HEK293T (cell line): ENCODE data around the gene PDPK1.

ENCODE experiments used
- CTCF ChIA-PET: fragments of 350-600 bp; formaldehyde crosslinking; extraction: SDS; loops from one replicate; lab custom pipeline; 2021; ENCODE audit warnings: antibody characterized with exemption, inconsistent platforms; lab: Yijun Ruan, JAX
- POLR2A ChIA-PET: fragments of 350-600 bp; formaldehyde crosslinking; extraction: SDS; loops from one replicate; lab custom pipeline; 2020; ENCODE audit warnings: antibody characterized with exemption, inconsistent platforms; lab: Yijun Ruan, JAX
- DNase-seq: peaks from one replicate; pipeline ENCODE4 v3.0.0; 2012; ENCODE audit warnings: mixed read lengths; ENCODE audit errors: extremely low spot score
- ARNT ChIP-seq: fragments of 450-650 bp; IDR thresholded peaks from 2 replicates; pipeline ENCODE4 v1.6.1; 2017; ENCODE audit warnings: mild to moderate bottlenecking
- BHLHE40 ChIP-seq: fragments of 450-650 bp; IDR thresholded peaks from 2 replicates; pipeline ENCODE4 v1.6.1; 2016; ENCODE audit warnings: mild to moderate bottlenecking, moderate library complexity, borderline replicate concordance
- CTBP1 ChIP-seq: fragments of 450-650 bp; IDR thresholded peaks from 2 replicates; pipeline ENCODE4 v1.6.1; 2016; ENCODE audit warnings: borderline replicate concordance
- ELF4 ChIP-seq: fragments of 450-650 bp; IDR thresholded peaks from 2 replicates; pipeline ENCODE4 v1.6.1; 2017; ENCODE audit warnings: antibody characterized with exemption
- FOXA1 ChIP-seq: fragments of 450-650 bp; IDR thresholded peaks from 2 replicates; pipeline ENCODE4 v1.6.1; 2016; ENCODE audit warnings: mild to moderate bottlenecking
- FOXK2 ChIP-seq: fragments of 450-650 bp; IDR thresholded peaks from 2 replicates; pipeline ENCODE4 v1.6.1; 2016; ENCODE audit warnings: mild to moderate bottlenecking
- FOXM1 ChIP-seq: fragments of 450-650 bp; IDR thresholded peaks from 2 replicates; pipeline ENCODE4 v1.6.1; 2017; ENCODE audit warnings: mild to moderate bottlenecking, borderline replicate concordance
- HDGF ChIP-seq: fragments of 450-650 bp; IDR thresholded peaks from 2 replicates; pipeline ENCODE4 v1.6.1; 2017; ENCODE audit warnings: antibody characterized with exemption, borderline replicate concordance
- L3MBTL2 ChIP-seq: fragments of 450-650 bp; conservative IDR thresholded peaks from 2 replicates; pipeline ENCODE4 v1.6.1; 2016; ENCODE audit warnings: mild to moderate bottlenecking
- LEF1 ChIP-seq: fragments of 450-650 bp; IDR thresholded peaks from 2 replicates; pipeline ENCODE4 v1.6.1; 2017; ENCODE audit warnings: mild to moderate bottlenecking, borderline replicate concordance
- NFRKB ChIP-seq: fragments of 450-650 bp; IDR thresholded peaks from 2 replicates; pipeline ENCODE4 v1.6.1; 2016; ENCODE audit warnings: mild to moderate bottlenecking, moderate library complexity
- PKNOX1 ChIP-seq: fragments of 450-650 bp; IDR thresholded peaks from 2 replicates; pipeline ENCODE4 v1.6.1; 2016
- SP1 ChIP-seq: fragments of 450-650 bp; IDR thresholded peaks from 2 replicates; pipeline ENCODE4 v1.6.1; 2017
- SUZ12 ChIP-seq: fragments of 450-650 bp; IDR thresholded peaks from 2 replicates; pipeline ENCODE4 v1.6.1; 2016; ENCODE audit warnings: mild to moderate bottlenecking
- TARDBP ChIP-seq: fragments of 450-650 bp; IDR thresholded peaks from 2 replicates; pipeline ENCODE4 v1.6.1; 2016
- ZNF384 ChIP-seq: fragments of 450-650 bp; IDR thresholded peaks from 2 replicates; pipeline ENCODE4 v1.6.1; 2016

PDPK1 gene

GRCh38 chr16:2523801-2524231 is 14.0 kb upstream of the PDPK1 start:
- ChIA-PET POLR2A (no interaction called here), CTCF (no interaction called here)
- DNase-seq: no peak
- TF ChIP-seq TARDBP (no peak), BHLHE40 (no peak), SUZ12 (no peak), HDGF (no peak), FOXK2 (no peak), LEF1 (no peak), NFRKB (no peak), SP1 (no peak)

DNA sequence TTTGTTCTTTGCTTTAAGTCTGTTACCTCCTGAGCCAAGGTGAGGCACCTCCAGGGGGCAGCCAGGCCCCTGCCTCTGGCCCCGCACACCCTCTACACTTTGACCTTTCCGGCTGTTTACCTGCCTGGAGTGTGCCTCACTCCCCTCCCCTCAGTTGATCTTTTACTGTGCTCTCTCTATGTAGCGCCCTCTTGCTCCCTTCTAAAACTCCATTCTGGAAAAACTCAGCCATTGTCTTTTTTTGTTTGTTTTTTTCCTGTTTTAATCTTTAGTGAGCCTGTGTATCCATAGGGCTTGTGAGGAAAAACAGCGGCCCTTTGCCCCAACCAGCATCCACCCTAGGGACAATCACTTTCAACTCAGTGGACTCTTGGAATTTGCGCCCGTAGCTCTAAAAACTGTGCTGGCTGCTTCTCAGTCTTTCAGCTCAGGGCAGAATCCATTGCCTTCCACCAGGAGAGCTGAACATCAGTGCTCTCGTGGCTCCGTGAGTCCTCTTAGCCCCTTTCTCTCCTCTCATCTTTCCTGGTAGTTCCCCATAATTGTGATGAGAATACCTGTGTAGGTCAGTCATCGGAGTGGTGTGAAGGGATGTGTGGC is 13.4 kb upstream of the PDPK1 start:
- CTCF ChIA-PET: no interaction called here
- TF ChIP-seq BHLHE40: no peak
- no peak for TF ChIP-seq L3MBTL2
- no peak for TF ChIP-seq SUZ12
- TF ChIP-seq NFRKB: no peak
- no peak for TF ChIP-seq ZNF384
- no peak for DNase-seq
- POLR2A ChIA-PET: no interaction called here

GRCh38 chr16:2526135-2526534 is 11.7 kb upstream of the PDPK1 start:
- POLR2A ChIA-PET: no interaction called here
- CTCF ChIA-PET: no interaction called here
- DNase-seq: no peak
- TF ChIP-seq L3MBTL2 (no peak), ELF4 (no peak), CTBP1 (no peak), SUZ12 (no peak), PKNOX1 (no peak), LEF1 (no peak), FOXK2 (no peak), FOXA1 (no peak), ZNF384 (no peak), SP1 (no peak), FOXM1 (no peak), HDGF (no peak), TARDBP (no peak), NFRKB (no peak), ARNT (no peak)

DNA sequence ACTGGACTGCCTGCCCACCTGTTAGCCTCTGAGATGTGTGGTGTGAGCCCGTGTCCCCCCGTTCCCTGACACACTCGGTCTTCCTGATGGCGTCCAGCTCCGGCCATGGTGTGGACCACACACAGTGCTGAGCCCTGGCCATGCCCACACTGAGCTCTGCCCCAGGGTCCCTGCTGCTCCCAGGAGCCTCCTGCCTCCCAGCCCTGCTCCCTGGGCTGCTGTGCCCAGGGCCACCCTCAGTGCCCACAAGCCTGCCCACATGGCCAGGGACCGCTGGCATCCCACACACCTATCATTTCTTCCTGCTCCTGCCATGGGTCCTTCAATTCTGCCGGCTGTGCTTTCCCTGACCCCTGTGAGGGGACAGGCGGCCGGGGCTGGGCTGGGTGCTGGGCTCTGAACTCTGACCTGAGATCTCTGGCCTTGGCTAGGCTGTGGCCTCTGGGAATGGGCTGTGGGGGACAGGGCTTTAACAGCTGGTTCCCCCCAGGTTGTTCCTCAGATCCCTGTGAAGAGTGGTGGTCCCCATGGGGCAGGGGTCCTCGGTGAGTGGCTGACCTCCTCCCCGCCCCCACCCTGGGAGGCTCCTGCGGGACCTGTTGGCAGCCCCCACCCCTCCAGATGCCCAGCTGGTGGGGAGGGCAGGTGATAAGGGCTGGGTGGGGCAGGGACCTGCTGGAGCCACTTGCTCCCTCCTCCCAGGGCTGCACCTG is 10.6 kb upstream of the PDPK1 start:
- ChIA-PET CTCF (no interaction called here), POLR2A (no interaction called here)
- no peak for TF ChIP-seq L3MBTL2
- TF ChIP-seq FOXA1: no peak
- TF ChIP-seq SUZ12: no peak
- TF ChIP-seq LEF1: no peak
- TF ChIP-seq HDGF: no peak
- TF ChIP-seq PKNOX1: no peak
- no peak for TF ChIP-seq NFRKB
- no peak for TF ChIP-seq ELF4
- TF ChIP-seq CTBP1: no peak
- DNase-seq: no peak

DNA sequence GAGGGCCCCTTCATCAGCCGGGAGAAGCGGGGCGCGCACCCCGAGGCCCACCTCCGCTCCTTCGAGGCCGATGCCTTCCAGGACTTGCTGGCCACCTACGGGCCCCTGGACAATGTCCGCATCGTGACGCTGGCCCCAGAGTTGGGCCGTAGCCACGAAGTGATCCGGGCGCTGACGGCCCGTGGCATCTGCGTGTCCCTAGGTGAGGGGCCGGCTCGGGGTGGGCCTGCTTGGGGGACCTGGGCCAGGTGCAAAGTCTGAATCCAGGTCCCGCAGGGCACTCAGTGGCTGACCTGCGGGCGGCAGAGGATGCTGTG is 10.1 kb upstream of the PDPK1 start:
- no peak for TF ChIP-seq L3MBTL2
- no peak for TF ChIP-seq PKNOX1
- no peak for TF ChIP-seq TARDBP
- no peak for TF ChIP-seq ELF4
- TF ChIP-seq SP1: no peak
- TF ChIP-seq SUZ12: no peak
- no peak for TF ChIP-seq HDGF
- no peak for TF ChIP-seq FOXA1
- no peak for TF ChIP-seq ZNF384
- no peak for TF ChIP-seq FOXK2
- no peak for TF ChIP-seq FOXM1
- no peak for TF ChIP-seq CTBP1
- no peak for TF ChIP-seq BHLHE40
- no peak for TF ChIP-seq LEF1
- no peak for TF ChIP-seq NFRKB
- TF ChIP-seq ARNT: no peak
- CTCF ChIA-PET: no interaction called here
- no peak for DNase-seq
- POLR2A ChIA-PET: no interaction called here
